Loucy (cell line): Measurements from ENCODE around the gene PPP1R14B.

Experiments used
- H2AFZ ChIP-seq: fragments of 200-600 bp; sonication (generic); 2 replicates; pipeline ENCODE4 v1.6.0; 2016; ENCODE audit warnings: antibody characterized with exemption, mild to moderate bottlenecking, low read length, moderate library complexity
- H3F3A ChIP-seq: fragments of 200-600 bp; 2 replicates; pipeline ENCODE4 v1.6.0; 2016; ENCODE audit warnings: antibody characterized with exemption, low read depth, mild to moderate bottlenecking
- H3K27me3 ChIP-seq: fragments of 200-600 bp; sonication (generic); 2 replicates; pipeline ENCODE4 v1.6.1; 2014; ENCODE audit warnings: low read length, mild to moderate bottlenecking; ENCODE audit not compliant: insufficient read depth, poor library complexity, severe bottlenecking
- H3K36me3 ChIP-seq: fragments of 200-600 bp; sonication (generic); 2 replicates; pipeline ENCODE4 v1.6.1; 2016; ENCODE audit warnings: low read length; ENCODE audit not compliant: insufficient read depth
- H3K4me1 ChIP-seq: fragments of 200-600 bp; sonication (generic); 2 replicates; pipeline ENCODE4 v1.5.1; 2014; ENCODE audit warnings: low read length, mild to moderate bottlenecking; ENCODE audit not compliant: insufficient read depth, poor library complexity, severe bottlenecking
- H3K4me2 ChIP-seq: fragments of 200-600 bp; sonication (generic); 2 replicates; pipeline ENCODE4 v1.6.0; 2014; ENCODE audit warnings: antibody characterized with exemption, low read length, low read depth, mild to moderate bottlenecking; ENCODE audit not compliant: poor library complexity, severe bottlenecking
- H3K4me3 ChIP-seq: fragments of 200-600 bp; sonication (generic); 2 replicates; pipeline ENCODE4 v1.5.1; 2014; ENCODE audit warnings: low read length, mild to moderate bottlenecking, mixed read lengths; ENCODE audit not compliant: poor library complexity, severe bottlenecking
- H3K79me2 ChIP-seq: fragments of 200-600 bp; sonication (generic); 2 replicates; pipeline ENCODE4 v1.6.1; 2014; ENCODE audit warnings: low read length; ENCODE audit not compliant: insufficient read depth
- H3K9ac ChIP-seq: fragments of 200-600 bp; sonication (generic); 2 replicates; pipeline ENCODE4 v1.6.0; 2014; ENCODE audit warnings: mild to moderate bottlenecking, low read depth, low read length, moderate library complexity; ENCODE audit not compliant: poor library complexity, severe bottlenecking
- H3K9me2 ChIP-seq: fragments of 200-600 bp; sonication (generic); replicated peaks from 2 replicates; pipeline ENCODE4 v1.6.1; 2016; ENCODE audit warnings: low read depth, low read length, mixed read lengths
- H3K9me3 ChIP-seq: fragments of 200-600 bp; sonication (generic); 2 replicates; pipeline ENCODE4 v1.6.1; 2014; ENCODE audit warnings: mild to moderate bottlenecking, antibody characterized with exemption, low read length, low read depth; ENCODE audit not compliant: insufficient read depth
- H4K20me1 ChIP-seq: fragments of 200-600 bp; sonication (generic); 2 replicates; pipeline ENCODE4 v1.6.0; 2014; ENCODE audit warnings: antibody characterized with exemption, low read length, mild to moderate bottlenecking; ENCODE audit not compliant: insufficient read depth, poor library complexity, severe bottlenecking
- CTCF ChIP-seq: fragments of 200-600 bp; sonication (generic); conservative IDR thresholded peaks from 2 replicates; pipeline ENCODE4 v1.5.1; 2014; ENCODE audit warnings: mild to moderate bottlenecking, antibody characterized with exemption, low read length
- EZH2phosphoT487 ChIP-seq: fragments of 200-600 bp; IDR thresholded peaks from 2 replicates; pipeline ENCODE4 v1.6.1; 2018; ENCODE audit warnings: antibody characterized with exemption, mild to moderate bottlenecking, moderate library complexity, borderline replicate concordance

Gene PPP1R14B

GRCh38 chr11:64224151-64224890 is 22.4 kb downstream of the PPP1R14B start:
- Histone ChIP-seq H3K9me2 (no peaks in the 10 kb centered on the region), H3K4me2 (peak overlapping the region; percentile 100), H2AFZ (no peak overlapping the region), H3K4me3 (peak overlapping the region; percentile 82), H3K36me3 (peaks cover 27% of the 10 kb centered on the region; the same call in 1 of the 2 replicates), H3K4me1 (peaks cover 20% of the 10 kb centered on the region), H3F3A (no peaks in the 10 kb centered on the region), H4K20me1 (peaks cover 27% of the 10 kb centered on the region), H3K9me3 (no peaks in the 10 kb centered on the region), H3K9ac (peak overlapping the region; percentile 98), H3K79me2 (peaks cover 36% of the 10 kb centered on the region), H3K27me3 (no peaks in the 10 kb centered on the region)
- no peak for TF ChIP-seq EZH2phosphoT487
- no peak for TF ChIP-seq CTCF

- Histone ChIP-seq H3K9me3 (no peaks in the 10 kb centered on the region), H3K9ac (no peak overlapping the region), H3K9me2 (no peaks in the 10 kb centered on the region), H3K4me2 (no peak overlapping the region), H3K27me3 (no peaks in the 10 kb centered on the region), H3K79me2 (peaks cover 30% of the 10 kb centered on the region), H3F3A (no peaks in the 10 kb centered on the region), H3K36me3 (peaks cover 27% of the 10 kb centered on the region; the same call in 1 of the 2 replicates), H3K4me3 (no peak overlapping the region), H3K4me1 (peaks cover 20% of the 10 kb centered on the region), H2AFZ (no peak overlapping the region), H4K20me1 (peaks cover 22% of the 10 kb centered on the region)
- no peak for TF ChIP-seq CTCF
- no peak for TF ChIP-seq EZH2phosphoT487
These were observed 23.6 kb downstream of the PPP1R14B start for GRCh38 chr11:64223001-64223651.

- no peak for TF ChIP-seq EZH2phosphoT487
- no peak for TF ChIP-seq CTCF
- no peak overlapping the region for H3K4me2 ChIP-seq
- H3K27me3 ChIP-seq = no peaks in the 10 kb centered on the region
These were observed 24.1 kb downstream of the PPP1R14B start for GRCh38 chr11:64222651-64223000.

More at GRCh38 chr11:64222651-64223000, 24.1 kb downstream of the PPP1R14B start:
- Histone ChIP-seq H3F3A (no peaks in the 10 kb centered on the region), H3K36me3 (peaks cover 27% of the 10 kb centered on the region; the same call in 1 of the 2 replicates), H3K79me2 (peaks cover 27% of the 10 kb centered on the region), H4K20me1 (peaks cover 19% of the 10 kb centered on the region), H2AFZ (no peak overlapping the region), H3K9me2 (no peaks in the 10 kb centered on the region), H3K9ac (no peak overlapping the region), H3K4me3 (no peak overlapping the region), H3K4me1 (peaks cover 20% of the 10 kb centered on the region), H3K9me3 (no peaks in the 10 kb centered on the region)
